Glutamatergic neuron (in vitro differentiated cells): ENCODE results near the gene C2CD4C. TPM values are rescaled to one million over a fixed set of nuclear protein-coding genes. Genes with fewer than 3 reads are reported as not detected.

Source experiments
- DNase-seq: peaks from one replicate; pipeline ENCODE4 v3.0.0; 2022
- H3K27ac Mint-ChIP-seq: one replicate; pipeline ENCODE4 v1.8.0; 2020; ENCODE audit warnings: mild to moderate bottlenecking, mixed read lengths, inconsistent platforms; ENCODE audit not compliant: unreplicated experiment
- H3K27me3 Mint-ChIP-seq: one replicate; pipeline ENCODE4 v1.8.0; 2020; ENCODE audit warnings: mild to moderate bottlenecking, moderate library complexity, mixed read lengths, inconsistent platforms; ENCODE audit not compliant: unreplicated experiment
- H3K36me3 Mint-ChIP-seq: one replicate; pipeline ENCODE4 v1.8.0; 2020; ENCODE audit warnings: mild to moderate bottlenecking, mixed read lengths, inconsistent platforms; ENCODE audit not compliant: unreplicated experiment
- H3K4me1 Mint-ChIP-seq: one replicate; pipeline ENCODE4 v1.8.0; 2020; ENCODE audit warnings: mild to moderate bottlenecking, low read depth, mixed read lengths, inconsistent platforms; ENCODE audit not compliant: unreplicated experiment
- H3K4me3 Mint-ChIP-seq: one replicate; pipeline ENCODE4 v1.8.0; 2020; ENCODE audit warnings: mild to moderate bottlenecking, mixed read lengths, inconsistent platforms; ENCODE audit not compliant: unreplicated experiment
- H3K9me3 Mint-ChIP-seq: one replicate; pipeline ENCODE4 v1.8.0; 2020; ENCODE audit warnings: mild to moderate bottlenecking, moderate library complexity, mixed read lengths, inconsistent platforms; ENCODE audit not compliant: unreplicated experiment
- total RNA-seq: library from RNA; stranded (reverse); fragmentation: NEBNext Ultra II Directional; extraction: Animal tissue kit (Norgen Biotek cat#: 25700); gene quantifications from one replicate; pipeline ENCODE4 v1.2.1, GENCODE V29; 2021; ENCODE audit not compliant: unreplicated experiment
- TF ChIP-seq, protein P1 (sequence below): fragments of 200-600 bp; sonication (generic); IDR thresholded peaks from one replicate; pipeline ENCODE4 v1.5.0; 2021; ENCODE audit not compliant: partially characterized antibody, unreplicated experiment

The C2CD4C gene
- total RNA-seq, 1 donor from 2014 or later: 9.6 TPM

DNA sequence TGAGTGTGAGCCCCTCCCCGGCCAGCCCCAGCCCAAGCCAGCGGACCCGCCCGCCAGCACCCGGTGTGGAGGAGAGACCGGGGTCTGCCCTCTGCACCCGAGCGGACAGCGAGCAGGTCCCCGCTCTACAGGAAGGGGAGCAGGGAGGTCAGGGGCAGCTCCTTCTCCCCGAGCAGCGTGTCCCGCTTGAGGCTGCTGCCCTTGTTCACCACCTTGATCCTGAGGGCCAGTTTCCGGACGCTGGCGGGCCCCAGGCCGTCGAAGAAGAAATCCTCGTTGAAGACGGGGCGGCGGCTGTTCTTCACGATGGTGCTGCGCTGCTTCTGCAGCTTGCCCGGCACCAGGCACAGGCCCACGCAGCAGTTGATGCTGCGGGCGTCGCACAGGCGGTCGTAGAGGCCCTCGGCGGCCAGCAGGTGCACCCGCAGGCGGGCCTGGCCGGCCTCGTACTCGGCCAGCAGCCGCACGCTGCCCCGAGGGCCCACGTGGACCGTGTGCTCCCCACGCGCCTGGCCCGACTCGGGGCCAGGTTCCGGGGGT, 1.9 kb downstream of the C2CD4C start:
- TF ChIP-seq, protein P1, sequence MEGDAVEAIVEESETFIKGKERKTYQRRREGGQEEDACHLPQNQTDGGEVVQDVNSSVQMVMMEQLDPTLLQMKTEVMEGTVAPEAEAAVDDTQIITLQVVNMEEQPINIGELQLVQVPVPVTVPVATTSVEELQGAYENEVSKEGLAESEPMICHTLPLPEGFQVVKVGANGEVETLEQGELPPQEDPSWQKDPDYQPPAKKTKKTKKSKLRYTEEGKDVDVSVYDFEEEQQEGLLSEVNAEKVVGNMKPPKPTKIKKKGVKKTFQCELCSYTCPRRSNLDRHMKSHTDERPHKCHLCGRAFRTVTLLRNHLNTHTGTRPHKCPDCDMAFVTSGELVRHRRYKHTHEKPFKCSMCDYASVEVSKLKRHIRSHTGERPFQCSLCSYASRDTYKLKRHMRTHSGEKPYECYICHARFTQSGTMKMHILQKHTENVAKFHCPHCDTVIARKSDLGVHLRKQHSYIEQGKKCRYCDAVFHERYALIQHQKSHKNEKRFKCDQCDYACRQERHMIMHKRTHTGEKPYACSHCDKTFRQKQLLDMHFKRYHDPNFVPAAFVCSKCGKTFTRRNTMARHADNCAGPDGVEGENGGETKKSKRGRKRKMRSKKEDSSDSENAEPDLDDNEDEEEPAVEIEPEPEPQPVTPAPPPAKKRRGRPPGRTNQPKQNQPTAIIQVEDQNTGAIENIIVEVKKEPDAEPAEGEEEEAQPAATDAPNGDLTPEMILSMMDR: no peak
- no peak overlapping the region for H3K4me3 Mint-ChIP-seq

DNA sequence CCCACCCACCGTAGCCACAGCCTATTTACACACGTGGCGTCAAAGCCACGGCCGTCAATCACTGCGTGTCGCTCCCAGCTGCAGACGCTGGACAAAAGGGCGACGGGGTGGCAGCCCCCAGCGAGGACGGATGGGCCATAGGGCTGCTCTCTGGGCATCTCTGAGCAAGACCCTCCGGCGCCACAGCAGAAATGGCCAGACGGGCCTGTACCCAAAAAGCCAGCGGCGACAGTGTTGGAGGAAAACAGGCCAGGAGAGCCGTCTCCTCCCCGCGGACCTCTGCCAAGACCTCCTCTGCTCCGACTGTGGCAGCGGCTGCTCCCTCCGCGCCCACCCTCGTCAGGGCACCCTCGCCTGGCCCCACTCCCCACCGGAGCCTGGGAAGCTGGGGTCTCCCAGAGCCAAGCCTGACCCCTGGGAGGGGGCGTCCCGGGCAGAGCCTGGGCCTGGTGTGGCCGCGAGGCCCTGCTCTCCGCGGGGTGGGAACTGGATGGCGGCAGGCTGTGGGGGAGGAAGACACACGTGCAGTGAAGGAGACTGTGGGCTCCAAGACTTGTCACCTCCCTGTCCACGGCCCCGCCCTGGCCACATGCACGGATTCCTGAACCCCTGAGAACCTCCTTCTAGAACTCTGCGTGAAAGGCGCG, 2.7 kb downstream of the C2CD4C start:
- Mint-ChIP-seq H3K9me3 (peaks cover 11% of the 10 kb centered on the region), H3K27ac (peak overlapping the region; percentile 28), H3K4me3 (no peak overlapping the region), H3K36me3 (no peaks in the 10 kb centered on the region), H3K27me3 (peaks cover 12% of the 10 kb centered on the region), H3K4me1 (peaks cover 4% of the 10 kb centered on the region)
- TF ChIP-seq, protein P1: no peak
- peak; percentile 34 for DNase-seq

More for the DNA sequence above, 1.9 kb downstream of the C2CD4C start:
- peaks cover 5% of the 10 kb centered on the region for H3K4me1 Mint-ChIP-seq
- peaks cover 16% of the 10 kb centered on the region for H3K27me3 Mint-ChIP-seq
- H3K27ac Mint-ChIP-seq: no peak overlapping the region
- peak; percentile 21 for DNase-seq
- no peaks in the 10 kb centered on the region for H3K36me3 Mint-ChIP-seq
- H3K9me3 Mint-ChIP-seq: peaks cover 13% of the 10 kb centered on the region

DNA sequence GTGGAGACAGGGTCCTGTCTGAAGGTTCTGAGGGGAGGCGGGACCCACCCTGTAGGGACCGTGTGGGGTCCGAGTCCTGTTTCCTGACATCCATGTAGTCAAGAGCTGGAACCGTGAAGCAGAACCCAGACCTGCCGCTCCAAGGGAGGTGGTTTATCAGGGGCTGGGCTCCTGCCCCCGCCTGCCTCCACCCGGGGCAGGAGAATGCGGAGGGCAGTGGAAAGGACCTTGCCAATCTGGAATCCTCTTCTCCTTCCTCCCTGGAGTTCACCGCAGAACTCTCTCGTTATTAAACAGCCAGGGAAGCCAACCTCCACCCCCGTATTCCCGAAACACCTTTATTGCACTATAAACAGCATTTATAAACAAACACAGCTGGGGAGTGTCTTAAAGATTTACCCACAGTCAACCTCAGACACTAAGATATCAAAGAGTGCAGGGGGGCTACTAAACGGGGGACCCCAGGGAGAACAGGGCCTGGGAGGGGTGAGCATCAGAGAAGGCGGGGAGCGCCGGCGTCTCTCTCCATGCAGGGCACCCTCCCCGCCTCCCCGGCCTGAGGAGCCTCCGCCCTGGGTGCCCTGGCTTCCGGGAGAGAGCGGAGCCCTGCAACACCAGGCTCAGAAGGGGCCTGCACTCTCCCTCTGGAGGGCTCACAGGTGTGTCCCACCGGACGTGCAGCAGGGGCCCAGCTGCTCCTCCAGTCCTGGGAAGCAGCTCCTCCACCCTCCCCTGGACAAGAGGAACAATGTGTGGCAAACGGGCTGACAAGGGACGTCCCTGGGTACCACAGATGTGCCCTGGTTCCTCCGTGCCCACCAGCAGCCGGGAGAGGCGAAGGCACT, 3.6 kb downstream of the C2CD4C start:
- Mint-ChIP-seq H3K36me3 (no peaks in the 10 kb centered on the region), H3K27me3 (peaks cover 13% of the 10 kb centered on the region), H3K9me3 (peaks cover 9% of the 10 kb centered on the region), H3K4me1 (peaks cover 4% of the 10 kb centered on the region), H3K4me3 (no peak overlapping the region), H3K27ac (peak overlapping the region; percentile 28)
- DNase-seq: peak; percentile 42
- TF ChIP-seq, protein P1: no peak

DNA sequence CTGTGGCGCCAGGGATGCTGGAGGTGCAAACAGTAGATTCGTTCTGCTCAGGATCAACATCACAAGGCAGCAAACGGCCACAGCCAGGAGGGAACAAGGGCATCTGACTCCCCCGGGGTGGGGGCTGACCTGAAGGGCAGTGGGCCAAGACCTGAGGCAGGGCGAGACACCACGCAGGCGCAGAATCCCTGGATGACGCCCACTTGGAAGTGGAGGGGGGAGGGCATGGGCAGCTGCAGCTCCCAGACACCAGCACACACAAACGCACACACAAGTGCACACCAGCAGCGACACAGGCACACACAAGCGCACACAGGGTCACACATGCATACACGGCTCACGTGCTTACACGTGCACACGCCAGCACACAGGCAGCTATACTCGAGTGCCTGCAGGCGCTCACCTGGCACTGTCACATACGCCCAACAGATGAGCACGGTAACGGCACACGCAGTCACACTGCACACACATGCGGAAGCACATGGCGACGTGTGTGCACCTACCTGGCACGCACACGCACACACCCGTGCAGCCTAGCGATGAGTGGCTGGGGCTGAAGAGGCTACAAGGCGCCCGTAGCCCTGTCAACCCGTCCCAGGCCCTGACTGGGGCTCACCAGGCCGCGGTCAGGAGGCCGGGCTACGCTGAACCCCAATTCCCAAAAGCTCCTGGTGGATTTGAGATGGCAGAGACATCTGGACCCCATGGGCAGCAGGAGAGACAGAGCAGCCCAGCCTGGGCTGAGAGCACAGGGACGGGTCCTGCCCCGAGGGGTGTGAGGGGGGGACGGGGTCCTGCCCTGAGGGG, 5.5 kb downstream of the C2CD4C start:
- no peaks in the 10 kb centered on the region for H3K36me3 Mint-ChIP-seq
- H3K4me1 Mint-ChIP-seq: peaks cover 4% of the 10 kb centered on the region
- DNase-seq: peak; percentile 46
- H3K4me3 Mint-ChIP-seq: no peak overlapping the region
- H3K27ac Mint-ChIP-seq: no peak overlapping the region
- H3K27me3 Mint-ChIP-seq: peaks cover 12% of the 10 kb centered on the region
- TF ChIP-seq, protein P1: no peak
- peaks cover 1% of the 10 kb centered on the region for H3K9me3 Mint-ChIP-seq
